Naive thymus-derived CD4-positive, alpha-beta T cell (primary cell): ENCODE data around the gene ST6GALNAC5. TPM values are rescaled to one million over a fixed set of nuclear protein-coding genes. Genes with fewer than 3 reads are reported as not detected.
A peak's percentile ranks its signal among the peaks of the same experiment; 100 is the strongest.

Experiments used
- ATAC-seq: fragments of 150-1000 bp; cut with Tn5 transposase; 2 replicates; pipeline ENCODE4 v1.10.0; 2021; ENCODE audit warnings: mild to moderate bottlenecking, moderate library complexity
- CTCF ChIA-PET: fragments of 350-600 bp; sonication (Branson Sonifier 250); formaldehyde crosslinking; loops from one replicate; lab custom pipeline; 2021; ENCODE audit warnings: antibody characterized with exemption; lab: Charles Lee
- POLR2A ChIA-PET: fragments of 350-600 bp; sonication (Branson Sonifier 250); formaldehyde crosslinking; loops from one replicate; lab custom pipeline; 2021; ENCODE audit warnings: antibody characterized with exemption, inconsistent platforms; lab: Charles Lee
- DNase-seq, 9 donors: peaks; one replicate each; pipeline versions ENCODE4 v3.0.0 to v3.0.0-alpha.2; 2020 to 2022; ENCODE audit warnings: mixed read lengths in 1 of 9
- H3K27ac ChIP-seq: one replicate; pipeline ENCODE4 v1.7.0; 2013; ENCODE audit warnings: mild to moderate bottlenecking, low read depth, low read length, moderate library complexity
- H3K27me3 ChIP-seq, 2 donors: one replicate each; pipeline ENCODE4 v1.7.0; 2013; ENCODE audit warnings: low read length in 2 of 2, mild to moderate bottlenecking in 2 of 2, moderate library complexity in 2 of 2; ENCODE audit not compliant: control insufficient read depth in 2 of 2, insufficient read depth in 2 of 2
- H3K36me3 ChIP-seq, 3 experiments: 1 replicate in 2 of 3; 2 replicates in 1 of 3; pipeline ENCODE4 v1.7.0; 2013; ENCODE audit warnings: low read length in 3 of 3, mild to moderate bottlenecking in 3 of 3, moderate library complexity in 1 of 3; ENCODE audit not compliant: insufficient read depth in 3 of 3, control insufficient read depth in 2 of 3
- H3K4me1 ChIP-seq, 2 donors: one replicate each; pipeline ENCODE4 v1.7.0; 2013; ENCODE audit warnings: low read length in 2 of 2, mild to moderate bottlenecking in 2 of 2, moderate library complexity in 1 of 2; ENCODE audit not compliant: control insufficient read depth in 2 of 2, insufficient read depth in 2 of 2
- H3K4me3 ChIP-seq: 2 replicates; pipeline ENCODE4 v1.7.0; 2013; ENCODE audit warnings: mild to moderate bottlenecking, low read length
- H3K9me3 ChIP-seq, 3 experiments: 1 replicate in 2 of 3; 2 replicates in 1 of 3; pipeline ENCODE4 v1.7.0; 2013; ENCODE audit warnings: low read length in 3 of 3; ENCODE audit not compliant: control insufficient read depth in 2 of 3
- H3K27ac Mint-ChIP-seq, 9 donors: one replicate each; pipeline ENCODE4 v1.8.0; 2020 to 2022; ENCODE audit warnings: mixed read lengths in 9 of 9, mild to moderate bottlenecking in 8 of 9, moderate library complexity in 5 of 9, inconsistent platforms in 2 of 9
- H3K27me3 Mint-ChIP-seq, 5 donors: one replicate each; pipeline ENCODE4 v1.8.0; 2021 to 2022; ENCODE audit warnings: mixed read lengths in 5 of 5, mild to moderate bottlenecking in 1 of 5
- H3K36me3 Mint-ChIP-seq, 5 donors: one replicate each; pipeline ENCODE4 v1.8.0; 2020 to 2022; ENCODE audit warnings: mixed read lengths in 5 of 5, mild to moderate bottlenecking in 3 of 5, inconsistent platforms in 1 of 5
- H3K4me1 Mint-ChIP-seq, 7 donors: one replicate each; pipeline ENCODE4 v1.8.0; 2020 to 2022; ENCODE audit warnings: mixed read lengths in 7 of 7, mild to moderate bottlenecking in 3 of 7, inconsistent platforms in 1 of 7
- H3K4me3 Mint-ChIP-seq, 10 donors: one replicate each; pipeline ENCODE4 v1.8.0; 2020 to 2022; ENCODE audit warnings: mild to moderate bottlenecking in 10 of 10, mixed read lengths in 10 of 10, moderate library complexity in 6 of 10, inconsistent platforms in 2 of 10
- H3K9me3 Mint-ChIP-seq, 11 donors: one replicate each; pipeline ENCODE4 v1.8.0; 2020 to 2022; ENCODE audit warnings: mixed read lengths in 11 of 11, mild to moderate bottlenecking in 4 of 11, inconsistent platforms in 1 of 11, moderate library complexity in 1 of 11
- intact Hi-C, 2 donors: fragments of 100-400 bp; cut with micrococcal nuclease; formaldehyde crosslinking; loops; one replicate each; pipeline ENCODE4 v1.15.1; 2023
- polyA plus RNA-seq, 2 donors: library from polyadenylated mRNA; unstranded; fragments of 300-500 nt; fragmentation: Illumina TruSeq; gene quantifications; one replicate each; pipeline ENCODE4 v1.2.3, GENCODE V29; 2021
- total RNA-seq, 6 experiments: library from RNA in 5 of 6; stranded (reverse) in 5 of 6; gene quantifications; 1 replicate in 5 of 6; 2 replicates in 1 of 6; pipeline ENCODE4 v1.2.3 and lab custom pipeline; 2021 to 2026

ST6GALNAC5 gene
- total and polyA plus RNA-seq, 7 experiments from 2014 or later, result not detected

GRCh38 chr1:76862447-76862846, 4.8 kb upstream of the ST6GALNAC5 start:
- intact Hi-C loops, result loop anchor here in 1 of 2 donors (10.0 kb wide), 1 partner anchor 708 kb away; no protein-coding TSS in a partner anchor

GRCh38 chr1:76864383-76864782, 2.9 kb upstream of the ST6GALNAC5 start:
- CTCF ChIA-PET, result no interaction called here
- Mint-ChIP-seq H3K27me3 (peaks cover 38 to 60% (median 54%) of the 10 kb centered on the region in 5 donors), H3K27ac (no peak overlapping the region), H3K4me3 (no peak overlapping the region), H3K4me1 (peaks cover 0 to 25% (median 6%) of the 10 kb centered on the region in 7 donors), H3K9me3 (peaks cover 0 to 4% (median 0%) of the 10 kb centered on the region in 11 donors), H3K36me3 (peaks cover 0 to 4% (median 0%) of the 10 kb centered on the region in 5 donors)
- Histone ChIP-seq H3K36me3 (no peaks in the 10 kb centered on the region), H3K27me3 (peaks cover 8 to 14% of the 10 kb centered on the region in 2 donors), H3K4me1 (peaks cover 0 to 13% of the 10 kb centered on the region in 2 donors), H3K9me3 (no peaks in the 10 kb centered on the region), H3K4me3 (no peak overlapping the region), H3K27ac (no peak overlapping the region)
- intact Hi-C loops, result loop anchor here in 1 of 2 donors (10.0 kb wide), 1 partner anchor 710 kb away; no protein-coding TSS in a partner anchor
- ATAC-seq (no peak), DNase-seq (no peak)
- POLR2A ChIA-PET, result no interaction called here

More at GRCh38 chr1:76862447-76862846, 4.8 kb upstream of the ST6GALNAC5 start:
- H3K27ac Mint-ChIP-seq, result no peak overlapping the region
- no peak overlapping the region for H3K4me3 ChIP-seq
- H3K27ac ChIP-seq, result no peak overlapping the region
- peaks cover 32 to 48% (median 40%) of the 10 kb centered on the region in 5 donors for H3K27me3 Mint-ChIP-seq
- DNase-seq (no peak), ATAC-seq (no peak)
- H3K36me3 Mint-ChIP-seq, result peaks cover 0 to 4% (median 0%) of the 10 kb centered on the region in 5 donors
- H3K9me3 ChIP-seq, result no peaks in the 10 kb centered on the region
- peaks cover 0 to 4% (median 0%) of the 10 kb centered on the region in 11 donors for H3K9me3 Mint-ChIP-seq
- H3K36me3 ChIP-seq, result no peaks in the 10 kb centered on the region
- H3K4me3 Mint-ChIP-seq, result no peak overlapping the region
- CTCF ChIA-PET, result no interaction called here
- POLR2A ChIA-PET, result interaction anchor here (0.7 kb wide), 1 partner anchor 10 kb away, joined by 3 read pairs; no protein-coding TSS in a partner anchor
- H3K4me1 Mint-ChIP-seq, result peaks cover 0 to 11% (median under 1%) of the 10 kb centered on the region in 7 donors
- H3K4me1 ChIP-seq, result peaks cover 0 to 3% of the 10 kb centered on the region in 2 donors
- peaks cover 6 to 8% of the 10 kb centered on the region in 2 donors for H3K27me3 ChIP-seq

DNA sequence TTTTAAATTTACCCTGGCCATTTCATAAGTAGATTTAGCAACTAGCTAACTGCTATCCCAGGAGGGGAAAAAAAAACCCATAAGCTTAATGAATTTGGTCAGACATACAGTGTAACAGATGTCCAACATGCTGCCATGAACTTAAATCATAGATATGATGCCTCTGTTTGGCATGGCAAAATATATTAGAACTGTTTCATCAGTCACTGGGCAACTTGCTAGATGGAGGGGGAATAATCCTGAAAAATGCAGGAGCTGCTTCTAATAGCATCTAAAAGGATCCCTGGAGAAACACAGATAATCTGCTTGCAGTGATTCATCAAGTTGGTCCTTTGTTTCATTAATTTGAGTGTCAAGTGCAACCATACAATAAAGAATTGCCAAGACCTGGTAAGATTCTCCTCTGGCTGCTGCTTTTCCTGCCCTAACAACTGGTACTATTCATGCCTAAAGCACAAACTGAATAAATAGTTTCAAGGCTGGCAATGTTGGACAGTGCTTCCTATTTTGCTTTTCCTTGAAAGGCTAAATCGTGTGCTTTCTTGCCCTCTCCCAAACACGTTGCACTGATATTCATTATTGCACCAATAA, 1.5 kb upstream of the ST6GALNAC5 start:
- Mint-ChIP-seq H3K4me3 (no peak overlapping the region), H3K27ac (no peak overlapping the region), H3K36me3 (no peaks in the 10 kb centered on the region), H3K27me3 (peaks cover 52 to 69% (median 67%) of the 10 kb centered on the region in 5 donors), H3K9me3 (no peaks in the 10 kb centered on the region), H3K4me1 (peaks cover 0 to 25% (median 6%) of the 10 kb centered on the region in 7 donors)
- no peak overlapping the region for H3K4me3 ChIP-seq
- intact Hi-C loops, result loop anchor here in 1 of 2 donors (5.0 to 10.0 kb wide), 2 partner anchors 711 to 1733 kb away; partner anchors contain the start of gene LHX8
- ATAC-seq (no peak), DNase-seq (no peak)
- H3K27me3 ChIP-seq, result peaks cover 8 to 14% of the 10 kb centered on the region in 2 donors
- H3K27ac ChIP-seq, result no peak overlapping the region
- no peaks in the 10 kb centered on the region for H3K36me3 ChIP-seq
- H3K9me3 ChIP-seq, result no peaks in the 10 kb centered on the region
- POLR2A ChIA-PET, result no interaction called here
- peaks cover 0 to 13% of the 10 kb centered on the region in 2 donors for H3K4me1 ChIP-seq
- CTCF ChIA-PET, result no interaction called here

- H3K27ac ChIP-seq, result no peak overlapping the region
- ATAC-seq (no peak), DNase-seq (no peak)
- Mint-ChIP-seq H3K4me3 (peak overlapping the region in 5 of 10 donors; percentile 7 to 88 (median 72)), H3K27ac (no peak overlapping the region), H3K27me3 (peaks cover 60 to 75% (median 72%) of the 10 kb centered on the region in 5 donors), H3K36me3 (no peaks in the 10 kb centered on the region), H3K4me1 (peaks cover 0 to 25% (median 6%) of the 10 kb centered on the region in 7 donors), H3K9me3 (no peaks in the 10 kb centered on the region)
- CTCF ChIA-PET, result no interaction called here
- POLR2A ChIA-PET, result no interaction called here
- no peak overlapping the region for H3K4me3 ChIP-seq
- H3K27me3 ChIP-seq, result peaks cover 8 to 14% of the 10 kb centered on the region in 2 donors
- no peaks in the 10 kb centered on the region for H3K9me3 ChIP-seq
- no peaks in the 10 kb centered on the region for H3K36me3 ChIP-seq
- intact Hi-C loops, result loop anchor here in 1 of 2 donors (5.0 to 10.0 kb wide), 2 partner anchors 712 to 1734 kb away; partner anchors contain the start of gene LHX8
- H3K4me1 ChIP-seq, result peaks cover 0 to 13% of the 10 kb centered on the region in 2 donors
Measured at GRCh38 chr1:76866566-76866965, 714 bp upstream of the ST6GALNAC5 start.

- Histone ChIP-seq H3K9me3 (no peaks in the 10 kb centered on the region), H3K4me3 (peak overlapping the region; percentile 45), H3K27ac (no peak overlapping the region), H3K4me1 (peaks cover 0 to 13% of the 10 kb centered on the region in 2 donors), H3K27me3 (peaks cover 8 to 14% of the 10 kb centered on the region in 2 donors), H3K36me3 (no peaks in the 10 kb centered on the region)
- intact Hi-C loops, result loop anchor here in 1 of 2 donors (5.0 to 10.0 kb wide), 2 partner anchors 714 to 1736 kb away; partner anchors contain the start of gene LHX8
- CTCF ChIA-PET, result no interaction called here
- Mint-ChIP-seq H3K9me3 (peaks cover 0 to 6% (median 2%) of the 10 kb centered on the region in 11 donors), H3K4me1 (peaks cover 0 to 25% (median 6%) of the 10 kb centered on the region in 7 donors), H3K27ac (no peak overlapping the region), H3K36me3 (no peaks in the 10 kb centered on the region), H3K27me3 (peaks cover 57 to 77% (median 76%) of the 10 kb centered on the region in 5 donors), H3K4me3 (peak overlapping the region; percentile 56 to 88 (median 76))
- POLR2A ChIA-PET, result no interaction called here
- DNase-seq (peak in 3 of 9 donors; percentile 1 to 11 (median 6)), ATAC-seq (peak; percentile 60)
Measured at GRCh38 chr1:76868154-76868882, 1.0 kb downstream of the ST6GALNAC5 start.

DNA sequence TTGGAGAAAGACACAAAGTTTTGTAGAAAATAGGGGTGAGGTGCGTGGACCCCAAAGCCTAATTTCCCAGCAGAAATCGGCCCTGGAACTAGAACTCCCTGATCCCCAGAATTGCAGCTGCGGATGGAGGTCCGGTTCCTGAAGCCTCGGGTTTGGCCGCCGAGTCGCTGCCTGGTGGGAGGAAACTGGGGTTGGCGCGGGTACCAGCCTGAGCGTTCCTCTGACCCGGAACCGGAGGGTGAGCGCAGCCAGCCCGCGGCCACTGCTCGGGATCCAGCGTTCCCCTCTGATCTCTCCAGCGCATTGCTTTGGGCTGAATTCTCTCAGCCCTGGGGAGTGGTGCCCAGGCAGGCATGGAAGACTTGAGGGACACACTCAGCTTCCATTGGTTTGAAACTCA, 1.6 kb downstream of the ST6GALNAC5 start:
- DNase-seq (no peak), ATAC-seq (no peak)
- Mint-ChIP-seq H3K27ac (no peak overlapping the region), H3K4me3 (peak overlapping the region; percentile 39 to 88 (median 68)), H3K27me3 (peaks cover 54 to 79% (median 76%) of the 10 kb centered on the region in 5 donors), H3K36me3 (no peaks in the 10 kb centered on the region), H3K4me1 (peaks cover 0 to 25% (median 6%) of the 10 kb centered on the region in 7 donors), H3K9me3 (peaks cover 0 to 7% (median 2%) of the 10 kb centered on the region in 11 donors)
- H3K36me3 ChIP-seq, result no peaks in the 10 kb centered on the region
- H3K4me1 ChIP-seq, result peaks cover 0 to 13% of the 10 kb centered on the region in 2 donors
- H3K27ac ChIP-seq, result no peak overlapping the region
- H3K9me3 ChIP-seq, result no peaks in the 10 kb centered on the region
- intact Hi-C loops, result loop anchor here in 1 of 2 donors (5.0 to 10.0 kb wide), 2 partner anchors 714 to 1737 kb away; partner anchors contain the start of gene LHX8
- ChIA-PET POLR2A (no interaction called here), CTCF (no interaction called here)
- peak overlapping the region; percentile 45 for H3K4me3 ChIP-seq
- peaks cover 8 to 14% of the 10 kb centered on the region in 2 donors for H3K27me3 ChIP-seq
